Naive thymus-derived CD4-positive, alpha-beta T cell (primary cell): Measurements from ENCODE around the gene DTL. TPM values are rescaled to one million over a fixed set of nuclear protein-coding genes. Genes with fewer than 3 reads are reported as not detected.
A peak's percentile ranks its signal among the peaks of the same experiment; 100 is the strongest.

Source experiments
- ATAC-seq: fragments of 150-1000 bp; cut with Tn5 transposase; 2 replicates; pipeline ENCODE4 v1.10.0; 2021; ENCODE audit warnings: mild to moderate bottlenecking, moderate library complexity
- CTCF ChIA-PET: fragments of 350-600 bp; sonication (Branson Sonifier 250); formaldehyde crosslinking; loops from one replicate; lab custom pipeline; 2021; ENCODE audit warnings: antibody characterized with exemption; lab: Charles Lee
- POLR2A ChIA-PET: fragments of 350-600 bp; sonication (Branson Sonifier 250); formaldehyde crosslinking; loops from one replicate; lab custom pipeline; 2021; ENCODE audit warnings: antibody characterized with exemption, inconsistent platforms; lab: Charles Lee
- DNase-seq, 9 donors: peaks; one replicate each; pipeline versions ENCODE4 v3.0.0 to v3.0.0-alpha.2; 2020 to 2022; ENCODE audit warnings: mixed read lengths in 1 of 9
- H3K27ac ChIP-seq: one replicate; pipeline ENCODE4 v1.7.0; 2013; ENCODE audit warnings: mild to moderate bottlenecking, low read depth, low read length, moderate library complexity
- H3K27me3 ChIP-seq, 2 donors: one replicate each; pipeline ENCODE4 v1.7.0; 2013; ENCODE audit warnings: low read length in 2 of 2, mild to moderate bottlenecking in 2 of 2, moderate library complexity in 2 of 2; ENCODE audit not compliant: control insufficient read depth in 2 of 2, insufficient read depth in 2 of 2
- H3K36me3 ChIP-seq, 3 experiments: 1 replicate in 2 of 3; 2 replicates in 1 of 3; pipeline ENCODE4 v1.7.0; 2013; ENCODE audit warnings: low read length in 3 of 3, mild to moderate bottlenecking in 3 of 3, moderate library complexity in 1 of 3; ENCODE audit not compliant: insufficient read depth in 3 of 3, control insufficient read depth in 2 of 3
- H3K4me1 ChIP-seq, 2 donors: one replicate each; pipeline ENCODE4 v1.7.0; 2013; ENCODE audit warnings: low read length in 2 of 2, mild to moderate bottlenecking in 2 of 2, moderate library complexity in 1 of 2; ENCODE audit not compliant: control insufficient read depth in 2 of 2, insufficient read depth in 2 of 2
- H3K4me3 ChIP-seq: 2 replicates; pipeline ENCODE4 v1.7.0; 2013; ENCODE audit warnings: mild to moderate bottlenecking, low read length
- H3K9me3 ChIP-seq, 3 experiments: 1 replicate in 2 of 3; 2 replicates in 1 of 3; pipeline ENCODE4 v1.7.0; 2013; ENCODE audit warnings: low read length in 3 of 3; ENCODE audit not compliant: control insufficient read depth in 2 of 3
- H3K27ac Mint-ChIP-seq, 9 donors: one replicate each; pipeline ENCODE4 v1.8.0; 2020 to 2022; ENCODE audit warnings: mixed read lengths in 9 of 9, mild to moderate bottlenecking in 8 of 9, moderate library complexity in 5 of 9, inconsistent platforms in 2 of 9
- H3K27me3 Mint-ChIP-seq, 5 donors: one replicate each; pipeline ENCODE4 v1.8.0; 2021 to 2022; ENCODE audit warnings: mixed read lengths in 5 of 5, mild to moderate bottlenecking in 1 of 5
- H3K36me3 Mint-ChIP-seq, 5 donors: one replicate each; pipeline ENCODE4 v1.8.0; 2020 to 2022; ENCODE audit warnings: mixed read lengths in 5 of 5, mild to moderate bottlenecking in 3 of 5, inconsistent platforms in 1 of 5
- H3K4me1 Mint-ChIP-seq, 7 donors: one replicate each; pipeline ENCODE4 v1.8.0; 2020 to 2022; ENCODE audit warnings: mixed read lengths in 7 of 7, mild to moderate bottlenecking in 3 of 7, inconsistent platforms in 1 of 7
- H3K4me3 Mint-ChIP-seq, 10 donors: one replicate each; pipeline ENCODE4 v1.8.0; 2020 to 2022; ENCODE audit warnings: mild to moderate bottlenecking in 10 of 10, mixed read lengths in 10 of 10, moderate library complexity in 6 of 10, inconsistent platforms in 2 of 10
- H3K9me3 Mint-ChIP-seq, 11 donors: one replicate each; pipeline ENCODE4 v1.8.0; 2020 to 2022; ENCODE audit warnings: mixed read lengths in 11 of 11, mild to moderate bottlenecking in 4 of 11, inconsistent platforms in 1 of 11, moderate library complexity in 1 of 11
- intact Hi-C, 2 donors: fragments of 100-400 bp; cut with micrococcal nuclease; formaldehyde crosslinking; loops; one replicate each; pipeline ENCODE4 v1.15.1; 2023
- polyA plus RNA-seq, 2 donors: library from polyadenylated mRNA; unstranded; fragments of 300-500 nt; fragmentation: Illumina TruSeq; gene quantifications; one replicate each; pipeline ENCODE4 v1.2.3, GENCODE V29; 2021
- total RNA-seq, 6 experiments: library from RNA in 5 of 6; stranded (reverse) in 5 of 6; gene quantifications; 1 replicate in 5 of 6; 2 replicates in 1 of 6; pipeline ENCODE4 v1.2.3 and lab custom pipeline; 2021 to 2026

DTL gene
- total and polyA plus RNA-seq, 7 experiments from 2014 or later, result 0.27 to 63.0 (median 0.56) TPM

DNA sequence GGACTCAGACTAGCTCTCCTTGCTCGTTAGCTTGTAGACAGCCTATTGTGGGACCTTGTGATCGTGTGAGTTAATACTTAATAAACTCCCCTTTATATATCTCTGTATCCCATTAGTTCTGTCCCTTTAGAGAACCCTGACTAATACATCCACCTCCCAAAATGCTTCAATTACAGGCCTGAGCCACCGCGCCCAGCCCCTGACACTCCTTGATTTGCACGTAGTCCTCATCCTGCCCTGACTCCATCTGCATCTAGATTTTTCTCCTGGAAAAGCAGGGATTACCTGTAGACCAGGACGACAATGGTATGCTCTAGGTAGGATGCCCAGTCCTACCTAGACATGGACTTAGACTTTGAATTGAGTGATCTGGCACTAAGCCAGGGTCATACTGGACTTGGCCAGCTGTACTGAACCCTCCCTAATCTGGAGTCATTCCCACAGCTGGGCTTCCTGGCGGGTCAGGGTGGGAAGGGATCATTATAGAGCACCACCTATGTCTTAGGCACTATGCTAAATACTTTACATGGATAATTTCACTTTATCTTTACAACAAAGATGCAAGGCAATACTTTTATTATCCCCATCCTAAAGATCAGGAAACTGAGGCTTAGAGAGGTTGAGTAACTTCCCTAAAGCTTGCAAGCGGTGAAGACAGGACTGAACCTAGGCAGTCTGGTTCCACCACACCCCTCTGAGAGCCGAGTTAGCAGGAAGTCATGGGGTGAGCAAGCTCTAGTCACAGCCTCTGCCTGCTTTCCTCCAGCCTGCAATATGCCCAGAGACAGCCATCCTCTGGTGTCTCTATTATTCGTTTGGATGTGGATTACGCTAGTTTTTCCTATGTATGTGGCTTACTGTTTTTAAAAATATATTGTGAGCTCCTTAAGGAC is 89.4 kb downstream of the DTL start:
- H3K27ac Mint-ChIP-seq, result peak overlapping the region in 1 of 9 donors; percentile 47
- H3K27ac ChIP-seq, result no peak overlapping the region
- H3K9me3 Mint-ChIP-seq, result no peaks in the 10 kb centered on the region
- ATAC-seq, result peak; percentile 66
- POLR2A ChIA-PET, result no interaction called here
- CTCF ChIA-PET, result interaction anchor here (1.5 kb wide), 1 partner anchor 330 kb away, joined by 6 read pairs; no protein-coding TSS in a partner anchor
- H3K4me3 Mint-ChIP-seq, result no peak overlapping the region
- H3K36me3 Mint-ChIP-seq, result peaks cover 0 to 11% (median 0%) of the 10 kb centered on the region in 5 donors
- H3K4me1 ChIP-seq, result peaks cover 0 to 6% of the 10 kb centered on the region in 2 donors
- intact Hi-C loops, result no loop called here
- peak in 3 of 9 donors; percentile 13 to 30 (median 14) for DNase-seq
- peaks cover 0 to 26% (median 9%) of the 10 kb centered on the region in 7 donors for H3K4me1 Mint-ChIP-seq
- H3K27me3 Mint-ChIP-seq, result no peaks in the 10 kb centered on the region
- H3K9me3 ChIP-seq, result no peaks in the 10 kb centered on the region
- H3K36me3 ChIP-seq, result no peaks in the 10 kb centered on the region
- no peaks in the 10 kb centered on the region for H3K27me3 ChIP-seq
- H3K4me3 ChIP-seq, result no peak overlapping the region

DNA sequence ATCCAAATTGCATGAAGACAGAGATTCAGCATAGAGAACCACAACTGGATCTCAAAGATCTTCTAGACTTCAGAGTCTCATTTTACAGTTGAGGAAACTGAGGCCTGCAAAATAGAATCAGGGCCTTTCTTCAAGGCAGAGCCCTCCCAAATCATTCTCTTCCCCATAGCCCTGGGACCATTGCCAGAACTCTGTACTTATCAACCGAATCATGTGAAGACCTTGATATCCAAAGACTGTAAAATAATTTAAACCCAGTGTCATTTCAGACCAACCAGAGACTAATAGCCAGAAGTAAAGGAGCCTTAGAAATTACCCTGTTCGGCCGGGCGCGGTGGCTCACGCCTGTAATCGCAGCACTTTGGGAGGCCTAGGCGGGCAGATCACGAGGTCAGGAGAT is 90.1 kb downstream of the DTL start:
- no peak overlapping the region for H3K27ac Mint-ChIP-seq
- CTCF ChIA-PET, result no interaction called here

DNA sequence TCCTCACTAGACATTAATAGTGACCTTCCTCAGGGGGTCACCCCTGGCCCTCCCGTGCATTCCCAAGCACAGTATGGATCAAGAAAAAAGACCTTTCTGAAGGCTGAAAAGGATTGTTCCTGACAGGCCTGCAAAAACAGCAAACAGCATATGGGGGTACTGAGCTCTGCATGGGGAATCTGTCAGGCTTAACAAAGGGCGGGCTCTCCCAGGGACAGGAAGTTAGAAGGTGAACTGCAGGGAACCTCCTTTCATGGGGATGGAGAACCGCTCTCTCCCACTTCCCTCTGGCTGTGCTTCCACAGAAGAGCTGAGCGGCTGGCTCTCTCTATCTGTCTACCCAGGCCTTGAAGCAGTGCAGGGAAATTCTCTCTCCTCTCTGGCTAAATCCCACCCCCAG is 91.7 kb downstream of the DTL start:
- CTCF ChIA-PET, result no interaction called here
- no peak overlapping the region for H3K27ac ChIP-seq
- POLR2A ChIA-PET, result no interaction called here
- no peak for ATAC-seq
- intact Hi-C loops, result no loop called here
- no peaks in the 10 kb centered on the region for H3K9me3 Mint-ChIP-seq
- H3K4me1 Mint-ChIP-seq, result peaks cover 0 to 15% (median 9%) of the 10 kb centered on the region in 7 donors
- H3K4me1 ChIP-seq, result peaks cover 0 to 6% of the 10 kb centered on the region in 2 donors
- no peaks in the 10 kb centered on the region for H3K27me3 Mint-ChIP-seq
- no peak for DNase-seq
- H3K36me3 ChIP-seq, result no peaks in the 10 kb centered on the region
- H3K4me3 Mint-ChIP-seq, result no peak overlapping the region
- no peak overlapping the region for H3K4me3 ChIP-seq
- no peak overlapping the region for H3K27ac Mint-ChIP-seq
- peaks cover 0 to 22% (median 0%) of the 10 kb centered on the region in 5 donors for H3K36me3 Mint-ChIP-seq
- no peaks in the 10 kb centered on the region for H3K27me3 ChIP-seq
- H3K9me3 ChIP-seq, result no peaks in the 10 kb centered on the region

More for the DNA sequence above, 90.1 kb downstream of the DTL start:
- H3K4me3 Mint-ChIP-seq, result no peak overlapping the region
- Histone ChIP-seq H3K4me3 (no peak overlapping the region), H3K4me1 (peaks cover 0 to 6% of the 10 kb centered on the region in 2 donors), H3K27ac (no peak overlapping the region), H3K9me3 (no peaks in the 10 kb centered on the region), H3K36me3 (no peaks in the 10 kb centered on the region), H3K27me3 (no peaks in the 10 kb centered on the region)
- no peaks in the 10 kb centered on the region for H3K9me3 Mint-ChIP-seq
- no peak for DNase-seq
- POLR2A ChIA-PET, result no interaction called here
- no peaks in the 10 kb centered on the region for H3K27me3 Mint-ChIP-seq
- H3K4me1 Mint-ChIP-seq, result peaks cover 0 to 26% (median 9%) of the 10 kb centered on the region in 7 donors
- intact Hi-C loops, result no loop called here
- H3K36me3 Mint-ChIP-seq, result peaks cover 0 to 16% (median 0%) of the 10 kb centered on the region in 5 donors
- no peak for ATAC-seq

DNA sequence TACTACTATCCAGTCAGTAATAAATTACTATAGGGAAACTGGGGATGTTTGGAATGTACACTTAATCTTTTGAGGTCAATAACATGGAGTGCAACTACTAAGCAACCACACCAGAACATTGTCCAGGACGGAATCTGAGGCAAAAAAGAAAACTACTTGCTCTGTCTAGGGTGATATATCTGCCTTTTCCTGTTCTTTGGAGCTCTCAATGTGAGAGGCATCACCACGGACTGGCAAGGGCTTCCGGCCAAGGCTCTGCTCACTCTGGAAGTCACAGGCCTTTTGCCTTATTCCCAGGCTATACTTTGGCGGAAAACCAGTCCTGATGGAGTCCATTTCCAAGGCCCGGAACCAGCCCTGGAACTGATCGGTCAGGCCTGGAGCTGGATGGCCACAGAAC is 94.2 kb downstream of the DTL start:
- H3K9me3 Mint-ChIP-seq, result peaks cover 0 to 6% (median 4%) of the 10 kb centered on the region in 11 donors
- CTCF ChIA-PET, result no interaction called here
- ATAC-seq, result no peak
- POLR2A ChIA-PET, result no interaction called here
- no peak overlapping the region for H3K27ac Mint-ChIP-seq
- peaks cover 4 to 41% (median 4%) of the 10 kb centered on the region in 5 donors for H3K36me3 Mint-ChIP-seq
- Histone ChIP-seq H3K36me3 (no peaks in the 10 kb centered on the region), H3K27ac (no peak overlapping the region), H3K4me1 (peaks cover 0 to 6% of the 10 kb centered on the region in 2 donors), H3K9me3 (no peaks in the 10 kb centered on the region), H3K4me3 (no peak overlapping the region), H3K27me3 (no peaks in the 10 kb centered on the region)
- no peaks in the 10 kb centered on the region for H3K27me3 Mint-ChIP-seq
- peaks cover 0 to 9% (median 7%) of the 10 kb centered on the region in 7 donors for H3K4me1 Mint-ChIP-seq
- no peak overlapping the region for H3K4me3 Mint-ChIP-seq
- intact Hi-C loops, result no loop called here
- no peak for DNase-seq

DNA sequence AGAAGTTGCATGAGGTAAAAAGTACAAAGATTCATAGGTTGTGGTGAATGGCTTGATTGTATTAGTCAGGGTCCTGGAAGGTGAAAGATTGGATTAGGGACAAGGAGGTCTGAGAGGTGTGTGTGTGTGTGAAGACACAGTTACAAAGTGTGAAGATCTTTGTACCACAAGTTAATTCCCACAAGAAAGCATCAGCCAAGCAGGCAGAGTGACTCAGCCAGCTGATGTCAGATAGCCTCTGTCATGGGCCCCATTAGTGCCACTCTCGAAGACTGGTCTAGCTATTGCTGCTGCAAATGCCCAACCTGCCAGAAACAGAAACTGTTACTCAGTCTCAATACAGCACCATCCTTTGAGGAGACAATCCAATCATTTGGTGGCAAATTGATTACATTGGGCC is 96.5 kb downstream of the DTL start:
- ChIA-PET CTCF (no interaction called here), POLR2A (no interaction called here)
- Histone ChIP-seq H3K4me1 (no peaks in the 10 kb centered on the region), H3K4me3 (no peak overlapping the region), H3K36me3 (no peaks in the 10 kb centered on the region), H3K27me3 (no peaks in the 10 kb centered on the region), H3K9me3 (no peaks in the 10 kb centered on the region), H3K27ac (no peak overlapping the region)
- intact Hi-C loops, result no loop called here
- Mint-ChIP-seq H3K36me3 (peaks cover 4 to 52% (median 6%) of the 10 kb centered on the region in 5 donors), H3K9me3 (peaks cover 0 to 7% (median 4%) of the 10 kb centered on the region in 11 donors), H3K27me3 (no peaks in the 10 kb centered on the region), H3K27ac (no peak overlapping the region), H3K4me1 (peaks cover 0 to 2% (median 0%) of the 10 kb centered on the region in 7 donors), H3K4me3 (no peak overlapping the region)
- DNase-seq, result no peak
- ATAC-seq, result peak; percentile 51

DNA sequence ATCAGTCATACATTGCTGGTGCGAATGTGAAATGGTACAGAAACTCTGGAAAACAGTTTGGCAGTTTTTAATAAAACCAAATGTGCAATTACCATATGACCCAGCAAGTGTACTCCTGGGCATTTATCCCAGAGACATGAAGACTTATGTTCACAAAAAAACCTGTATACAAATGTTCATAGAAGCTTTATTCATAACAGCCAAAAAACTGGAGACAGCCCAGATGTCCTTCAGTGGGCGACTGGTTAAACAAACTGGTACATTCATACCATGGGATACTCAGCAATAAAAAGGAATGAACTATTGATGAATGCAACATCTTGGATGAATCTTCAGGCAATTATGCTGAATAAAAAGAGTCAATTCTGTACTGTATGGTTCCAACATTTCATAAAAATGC is 97.8 kb downstream of the DTL start:
- no peaks in the 10 kb centered on the region for H3K9me3 ChIP-seq
- Mint-ChIP-seq H3K27me3 (no peaks in the 10 kb centered on the region), H3K9me3 (peaks cover 0 to 7% (median 4%) of the 10 kb centered on the region in 11 donors), H3K4me3 (no peak overlapping the region), H3K4me1 (peaks cover 0 to 2% (median 0%) of the 10 kb centered on the region in 7 donors), H3K36me3 (peaks cover 4 to 54% (median 6%) of the 10 kb centered on the region in 5 donors), H3K27ac (no peak overlapping the region)
- H3K4me1 ChIP-seq, result no peaks in the 10 kb centered on the region
- CTCF ChIA-PET, result no interaction called here
- H3K36me3 ChIP-seq, result no peaks in the 10 kb centered on the region
- ATAC-seq (no peak), DNase-seq (no peak)
- intact Hi-C loops, result no loop called here
- H3K27ac ChIP-seq, result no peak overlapping the region
- H3K4me3 ChIP-seq, result no peak overlapping the region
- POLR2A ChIA-PET, result no interaction called here
- H3K27me3 ChIP-seq, result no peaks in the 10 kb centered on the region
